HG03066 (cell line): ENCODE results near the gene AGPAT3.

Experiments used
- ATAC-seq: cut with Tn5 transposase; IDR thresholded peaks from one replicate; pipeline ENCODE4 v1.9.1; 2021; ENCODE audit warnings: low read depth; ENCODE audit not compliant: unreplicated experiment

AGPAT3 gene

DNA sequence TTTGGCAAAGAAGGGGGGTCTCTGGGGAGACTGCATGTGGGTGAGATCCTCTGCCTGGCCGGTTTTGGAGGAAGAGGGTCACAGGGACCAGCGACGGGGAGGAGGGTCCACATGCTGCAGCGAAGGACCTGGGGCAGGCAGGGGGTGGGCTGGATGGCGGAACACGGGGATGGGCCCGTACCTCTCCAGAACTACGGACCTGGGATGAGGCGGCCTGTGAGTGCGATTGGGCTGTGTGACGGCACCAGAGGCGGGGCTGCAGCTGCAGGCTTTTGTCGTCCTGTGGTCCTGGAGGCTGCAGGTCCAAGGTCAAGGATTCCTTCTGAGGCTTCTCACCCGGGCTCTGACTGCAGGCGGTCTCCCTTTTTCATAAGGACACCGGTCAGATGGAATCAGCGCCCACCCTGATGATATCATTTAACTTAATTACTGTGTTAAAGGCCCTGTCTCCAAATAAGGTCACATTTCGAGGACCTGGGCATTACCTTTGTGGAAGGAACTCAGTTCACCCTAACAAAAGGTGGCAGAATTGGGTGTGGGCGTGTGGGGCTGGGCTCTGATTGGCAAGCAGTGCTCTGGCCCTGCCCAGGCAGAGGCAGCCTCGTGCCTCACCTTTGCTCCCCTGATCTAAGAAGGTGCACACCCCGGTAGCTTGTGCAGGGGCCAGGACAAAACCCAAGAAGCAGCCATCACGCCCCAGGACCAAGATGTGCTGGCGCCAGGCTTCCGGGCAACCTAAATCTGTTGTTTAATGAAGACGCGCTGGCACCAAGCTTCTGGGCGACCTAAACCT, 87.1 kb downstream of the AGPAT3 start:
- no peak for ATAC-seq

DNA sequence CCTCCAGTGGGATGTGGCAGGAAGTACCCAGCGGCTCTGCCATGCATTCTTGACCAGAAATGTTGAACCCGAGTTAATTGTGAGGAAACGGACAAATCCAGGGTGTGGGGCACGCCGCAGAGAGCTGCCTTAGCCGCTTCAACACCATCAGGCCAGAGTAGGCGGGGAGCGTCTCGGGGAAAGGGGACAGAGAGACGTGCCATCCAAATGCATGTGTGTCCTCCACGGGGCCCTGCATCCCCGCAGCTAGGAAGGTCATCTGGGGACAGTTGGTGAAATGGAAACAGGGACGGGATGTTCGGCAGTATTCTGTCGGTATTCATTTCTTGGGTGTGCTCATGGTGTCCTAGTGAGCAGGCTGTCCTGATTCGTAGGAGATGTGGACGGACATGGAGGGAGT, 88.0 kb downstream of the AGPAT3 start:
- ATAC-seq, result no peak

DNA sequence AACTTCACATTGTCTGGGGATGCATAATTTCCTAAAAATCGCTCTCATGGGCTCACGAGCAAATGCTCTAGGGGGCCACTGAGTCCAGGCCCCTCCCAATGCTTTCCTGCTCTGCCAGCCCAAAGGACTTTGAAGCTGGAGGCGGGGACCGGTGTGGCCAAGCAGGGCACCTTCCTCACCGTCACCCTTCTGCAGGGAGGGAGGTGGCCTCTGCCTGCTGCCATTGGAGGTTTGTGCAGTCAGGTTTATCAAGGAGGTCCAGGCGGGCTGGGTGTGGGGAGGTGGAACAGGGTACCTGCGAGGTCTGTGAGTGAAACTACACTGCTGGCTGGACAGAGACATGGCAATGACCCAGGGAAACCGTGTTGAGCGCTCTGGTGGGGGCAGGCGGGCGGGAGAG, 89.0 kb downstream of the AGPAT3 start:
- no peak for ATAC-seq

- ATAC-seq, result no peak
Observed at GRCh38 chr21:43954896-43955295, 89.9 kb downstream of the AGPAT3 start.

- ATAC-seq, result no peak
Observed at GRCh38 chr21:43956019-43956669, 91.1 kb downstream of the AGPAT3 start.

DNA sequence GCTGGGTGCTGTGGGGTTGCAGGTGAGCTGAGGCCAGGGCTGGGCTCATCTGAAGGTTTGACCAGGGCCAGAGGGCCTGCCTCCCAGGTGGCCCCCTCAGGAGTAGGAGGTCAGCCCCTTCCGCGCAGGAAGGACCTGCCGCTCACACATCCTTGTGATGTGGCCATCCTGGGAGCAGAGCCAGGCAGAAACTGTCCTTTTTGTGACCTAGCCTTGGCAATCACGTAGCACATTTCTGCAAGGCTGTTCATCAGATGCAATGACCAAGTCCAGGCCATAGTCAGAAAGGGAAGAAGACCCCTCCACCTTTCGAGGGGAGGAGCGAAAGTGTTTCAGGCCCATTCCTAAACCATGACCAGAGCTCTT, 91.6 kb downstream of the AGPAT3 start:
- no peak for ATAC-seq

DNA sequence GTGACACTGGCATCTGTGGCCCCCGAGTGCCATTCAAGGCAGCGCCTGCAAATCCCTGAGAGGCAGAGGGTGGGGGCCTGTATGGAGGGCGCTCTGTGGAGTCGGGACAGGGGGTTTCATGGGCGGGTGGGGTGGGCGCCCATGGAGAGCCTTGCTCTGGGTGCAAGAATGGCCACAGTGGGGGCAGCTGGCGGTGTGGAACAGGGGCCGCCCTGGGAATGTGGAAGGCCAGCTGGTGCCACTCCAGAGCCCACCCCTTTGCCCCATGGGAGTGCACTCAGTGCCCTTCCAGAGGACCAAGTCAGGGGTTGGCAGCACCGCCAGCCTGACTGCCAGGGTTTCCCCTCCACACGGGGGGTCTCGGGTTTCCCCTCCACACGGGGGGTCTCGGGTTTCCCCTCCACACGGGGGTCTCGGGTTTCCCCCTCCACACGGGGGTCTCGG, 92.1 kb downstream of the AGPAT3 start:
- ATAC-seq, result no peak

GRCh38 chr21:43957611-43958362, 92.8 kb downstream of the AGPAT3 start:
- no peak for ATAC-seq

DNA sequence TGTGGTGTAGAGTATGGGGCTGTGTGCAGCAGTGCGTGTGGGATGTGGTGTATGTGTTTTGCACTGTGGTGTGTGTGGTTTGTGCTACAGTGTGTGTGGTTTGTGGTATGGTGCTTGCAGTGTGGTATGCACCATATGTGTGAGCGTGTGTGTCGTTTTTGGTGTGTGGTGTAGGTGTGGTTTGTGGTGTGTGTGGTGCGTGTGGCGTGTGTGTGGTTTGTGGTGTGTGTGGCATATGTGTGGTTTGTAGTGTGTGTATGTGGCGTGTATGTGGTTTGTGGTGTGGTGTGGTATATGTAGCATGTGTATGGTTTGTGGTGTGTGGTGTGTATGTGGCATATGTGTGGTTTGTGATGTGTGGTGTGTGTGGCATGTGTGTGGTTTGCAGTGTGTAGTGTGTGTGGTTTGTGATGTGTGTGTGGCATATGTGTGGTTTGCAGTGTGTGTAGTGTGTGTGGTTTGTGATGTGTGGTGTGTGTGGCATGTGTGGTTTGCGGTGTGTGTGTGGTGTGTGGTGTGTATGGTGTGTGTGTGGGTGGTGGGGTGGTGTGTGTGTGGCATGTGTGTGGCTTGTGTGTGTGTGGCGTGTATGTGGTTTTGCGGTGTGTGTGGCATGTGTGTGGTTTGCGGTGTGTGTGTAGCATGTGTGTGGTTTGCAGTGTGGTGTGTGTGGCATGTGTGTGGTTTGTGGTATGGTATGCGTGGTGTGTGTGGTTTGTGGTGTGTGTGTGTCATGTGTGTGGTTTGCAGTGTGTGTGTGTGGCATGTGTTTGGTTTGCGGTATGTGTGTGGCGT, 93.5 kb downstream of the AGPAT3 start:
- ATAC-seq, result no peak

DNA sequence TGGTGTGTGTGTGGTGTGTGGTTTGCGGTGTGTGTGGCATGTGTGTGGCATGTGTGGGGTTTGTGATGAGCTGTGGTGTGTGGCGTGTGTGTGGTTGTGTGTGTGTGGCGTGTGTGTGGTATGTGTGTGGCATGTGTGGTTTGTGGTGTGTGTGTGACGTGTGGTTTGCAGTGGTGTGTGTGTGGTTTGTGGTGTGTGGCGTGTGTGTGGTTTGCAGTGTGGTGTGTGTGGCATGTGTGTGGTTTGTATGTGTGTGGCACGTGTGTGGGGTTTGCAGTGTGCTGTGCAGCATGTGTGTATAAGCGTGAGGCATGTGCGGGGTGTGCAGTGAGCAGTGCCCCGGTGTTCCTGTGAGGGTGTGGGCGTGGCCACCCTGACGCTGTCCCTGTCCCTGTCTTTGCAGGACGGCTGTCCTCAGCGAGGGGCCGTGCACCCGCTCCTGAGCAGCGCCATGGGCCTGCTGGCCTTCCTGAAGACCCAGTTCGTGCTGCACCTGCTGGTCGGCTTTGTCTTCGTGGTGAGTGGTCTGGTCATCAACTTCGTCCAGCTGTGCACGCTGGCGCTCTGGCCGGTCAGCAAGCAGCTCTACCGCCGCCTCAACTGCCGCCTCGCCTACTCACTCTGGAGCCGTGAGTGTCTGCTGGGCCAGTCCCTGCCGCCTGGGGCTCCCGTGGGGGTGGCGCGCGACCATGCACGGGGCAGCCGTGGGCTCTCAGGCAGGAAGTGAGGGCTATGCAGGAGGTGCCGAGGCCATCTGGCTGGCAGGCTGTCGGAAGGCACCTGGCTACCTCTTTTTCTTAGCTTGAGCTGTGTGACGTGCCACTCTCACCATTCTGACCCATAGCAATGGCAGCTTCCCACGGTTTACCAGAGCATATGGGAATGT, 94.5 kb downstream of the AGPAT3 start:
- no peak for ATAC-seq

- no peak for ATAC-seq
Observed at GRCh38 chr21:43961382-43961909, 96.4 kb downstream of the AGPAT3 start.

DNA sequence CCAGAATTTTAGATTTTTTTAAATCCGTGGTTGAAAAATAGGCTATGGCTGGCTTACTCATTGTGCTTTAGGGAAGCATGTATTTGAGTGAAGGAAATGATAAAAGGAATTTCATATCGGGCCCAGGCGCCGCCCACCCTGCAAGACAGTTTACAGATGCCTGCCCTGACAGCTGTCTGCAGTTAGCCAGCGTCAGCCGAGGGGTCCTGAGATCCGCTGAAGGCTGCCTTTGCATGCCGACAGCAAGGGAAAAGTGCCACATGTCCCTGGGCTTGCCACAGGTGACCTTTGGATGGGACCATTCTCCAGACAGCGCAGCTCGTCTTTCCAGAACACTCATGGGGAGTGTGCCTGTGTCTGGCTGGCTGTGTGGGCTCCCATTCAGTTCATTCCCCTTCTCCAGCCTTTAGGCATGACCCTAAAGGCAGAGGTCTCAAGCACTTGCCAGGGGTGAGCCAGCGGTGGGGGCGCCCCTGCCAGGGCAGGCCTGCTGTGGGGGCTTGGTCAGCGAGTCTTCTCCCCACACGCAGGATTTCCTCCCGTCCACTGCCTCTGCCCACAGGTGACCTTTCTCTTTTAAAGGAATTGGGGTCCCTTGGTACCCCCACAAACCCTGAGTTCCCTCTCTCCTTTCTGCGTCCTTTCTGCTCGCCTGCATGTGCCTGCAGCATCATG, 101.0 kb downstream of the AGPAT3 start:
- no peak for ATAC-seq

DNA sequence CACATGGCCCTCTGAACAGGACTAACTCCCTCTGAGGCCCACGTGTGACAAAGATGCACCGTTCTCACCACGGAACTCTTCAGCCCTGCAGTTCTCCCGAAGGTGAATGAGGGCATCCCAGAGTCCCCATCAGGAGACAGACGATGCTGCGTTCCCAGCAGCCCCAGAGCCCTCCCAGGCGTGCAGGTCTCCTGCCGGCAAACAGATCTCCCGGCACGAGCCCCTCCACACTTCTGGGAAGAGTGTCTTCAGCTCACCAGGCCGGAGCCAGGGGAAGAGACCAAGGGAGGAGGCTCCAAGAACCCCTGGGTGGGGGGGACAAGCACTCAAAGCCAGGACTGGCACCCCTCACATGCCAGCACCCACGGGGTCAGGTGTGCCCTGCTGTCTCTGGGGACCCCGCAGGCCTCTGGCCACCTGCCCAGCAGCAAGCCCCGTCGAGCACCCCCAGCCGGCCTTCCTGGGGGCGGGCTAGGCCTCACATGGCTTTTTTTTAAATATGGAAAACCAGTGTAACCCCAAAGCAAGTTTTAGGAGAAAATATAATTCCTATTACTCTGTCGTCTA, 102.0 kb downstream of the AGPAT3 start:
- no peak for ATAC-seq

DNA sequence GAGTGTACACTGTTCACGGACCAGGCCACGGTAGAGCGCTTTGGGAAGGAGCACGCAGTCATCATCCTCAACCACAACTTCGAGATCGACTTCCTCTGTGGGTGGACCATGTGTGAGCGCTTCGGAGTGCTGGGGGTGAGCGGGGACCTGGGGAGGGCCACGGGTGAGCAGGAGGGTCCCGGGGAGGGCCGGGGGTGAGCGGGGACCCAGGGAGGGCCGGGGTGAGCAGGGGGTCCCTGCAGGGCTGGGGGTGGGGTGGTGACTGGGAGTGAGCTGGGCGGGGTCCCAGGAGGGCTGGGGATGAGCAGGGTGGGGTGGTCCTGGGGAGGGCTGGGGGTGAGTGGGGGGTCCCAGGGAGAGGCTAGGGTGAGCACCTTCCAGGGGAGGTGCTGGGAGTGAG, 103.0 kb downstream of the AGPAT3 start:
- no peak for ATAC-seq

- ATAC-seq, result no peak
Observed at GRCh38 chr21:43968410-43969114, 103.5 kb downstream of the AGPAT3 start.

DNA sequence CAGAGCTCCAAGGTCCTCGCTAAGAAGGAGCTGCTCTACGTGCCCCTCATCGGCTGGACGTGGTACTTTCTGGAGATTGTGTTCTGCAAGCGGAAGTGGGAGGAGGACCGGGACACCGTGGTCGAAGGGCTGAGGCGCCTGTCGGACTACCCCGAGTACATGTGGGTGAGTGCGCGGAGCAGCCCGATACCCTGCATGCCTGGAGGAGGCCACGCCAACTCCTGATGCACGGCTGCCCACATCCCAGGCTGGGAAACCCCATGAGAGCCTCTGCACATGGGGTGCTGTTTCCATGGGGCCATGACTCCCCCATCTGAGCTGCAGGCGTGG, 104.1 kb downstream of the AGPAT3 start:
- no peak for ATAC-seq

- ATAC-seq, result no peak
Observed at GRCh38 chr21:43970551-43970950, 105.5 kb downstream of the AGPAT3 start.
